H9 (cell line): ENCODE results near the gene AMOTL1. TPM values are rescaled to one million over a fixed set of nuclear protein-coding genes. Genes with fewer than 3 reads are reported as not detected.

Source experiments
- DNase-seq: peaks from one replicate; pipeline ENCODE4 v3.0.0-alpha.2; 2017
- H2AFZ ChIP-seq: one replicate; pipeline ENCODE4 v1.6.1; 2013; ENCODE audit warnings: mild to moderate bottlenecking, low read length, control low read depth, moderate library complexity
- H2AK5ac ChIP-seq: 2 replicates; pipeline ENCODE4 v1.6.1; 2013; ENCODE audit warnings: low read length, control low read depth, mixed read lengths; ENCODE audit not compliant: insufficient read length
- H2BK120ac ChIP-seq: one replicate; pipeline ENCODE4 v1.6.1; 2013; ENCODE audit warnings: low read depth, mild to moderate bottlenecking, low read length, control low read depth, inconsistent platforms; ENCODE audit not compliant: poor library complexity, severe bottlenecking
- H2BK12ac ChIP-seq: 2 replicates; pipeline ENCODE4 v1.6.1; 2013; ENCODE audit warnings: low read length, control low read depth, mixed read lengths, low read depth; ENCODE audit not compliant: insufficient read length
- H2BK15ac ChIP-seq: 2 replicates; pipeline ENCODE4 v1.6.1; 2013; ENCODE audit warnings: low read depth, low read length, control low read depth
- H2BK20ac ChIP-seq: one replicate; pipeline ENCODE4 v1.6.1; 2013; ENCODE audit warnings: low read depth, mild to moderate bottlenecking, low read length, control low read depth, inconsistent platforms; ENCODE audit not compliant: poor library complexity, severe bottlenecking
- H2BK5ac ChIP-seq: 2 replicates; pipeline ENCODE4 v1.6.1; 2013; ENCODE audit warnings: low read length, control low read depth, mixed read lengths; ENCODE audit not compliant: insufficient read length
- H3K14ac ChIP-seq: 2 replicates; pipeline ENCODE4 v1.6.1; 2013; ENCODE audit warnings: low read length, control low read depth; ENCODE audit not compliant: insufficient read depth
- H3K18ac ChIP-seq: 2 replicates; pipeline ENCODE4 v1.6.1; 2013; ENCODE audit warnings: low read depth, mild to moderate bottlenecking, mixed read lengths, low read length, control low read depth; ENCODE audit not compliant: insufficient read length
- H3K23ac ChIP-seq: 2 replicates; pipeline ENCODE4 v1.6.1; 2013; ENCODE audit warnings: low read length, control low read depth, mixed read lengths, low read depth; ENCODE audit not compliant: insufficient read length
- H3K23me2 ChIP-seq: 2 replicates; pipeline ENCODE4 v1.6.1; 2013; ENCODE audit warnings: low read depth, mild to moderate bottlenecking, mixed read lengths, low read length, control low read depth; ENCODE audit not compliant: insufficient read length, poor library complexity, severe bottlenecking
- H3K27ac ChIP-seq: 2 replicates; pipeline ENCODE4 v1.5.1; 2013; ENCODE audit warnings: low read length, control low read depth, mixed read lengths, low read depth; ENCODE audit not compliant: insufficient read length
- H3K27me3 ChIP-seq: 2 replicates; pipeline ENCODE4 v1.6.1; 2013; ENCODE audit warnings: low read length, control low read depth, inconsistent platforms; ENCODE audit not compliant: insufficient read depth
- H3K4ac ChIP-seq: 2 replicates; pipeline ENCODE4 v1.6.1; 2013; ENCODE audit warnings: low read depth, mild to moderate bottlenecking, control low read depth, inconsistent platforms, low read length, moderate library complexity
- H3K4me1 ChIP-seq: 2 replicates; pipeline ENCODE4 v1.6.1; 2013; ENCODE audit warnings: low read length, control low read depth, inconsistent platforms; ENCODE audit not compliant: insufficient read depth
- H3K4me2 ChIP-seq: 2 replicates; pipeline ENCODE4 v1.6.1; 2013; ENCODE audit warnings: low read length, control low read depth, mixed read lengths; ENCODE audit not compliant: insufficient read length, insufficient read depth
- H3K56ac ChIP-seq: 2 replicates; pipeline ENCODE4 v1.6.1; 2013; ENCODE audit warnings: low read depth, mild to moderate bottlenecking, mixed read lengths, low read length, control low read depth; ENCODE audit not compliant: insufficient read length
- H3K79me1 ChIP-seq: 2 replicates; pipeline ENCODE4 v1.6.1; 2013; ENCODE audit warnings: low read depth, mild to moderate bottlenecking, moderate library complexity, low read length, control low read depth, inconsistent platforms; ENCODE audit not compliant: insufficient read depth, poor library complexity, severe bottlenecking
- H3K79me2 ChIP-seq: 2 replicates; pipeline ENCODE4 v1.6.1; 2013; ENCODE audit warnings: low read length, control low read depth, inconsistent platforms; ENCODE audit not compliant: insufficient read depth
- H3K9ac ChIP-seq: 2 replicates; pipeline ENCODE4 v1.6.1; 2013; ENCODE audit warnings: low read length, control low read depth, mixed read lengths; ENCODE audit not compliant: insufficient read length; ENCODE audit errors: extremely low read depth
- H3K9me3 ChIP-seq: one replicate; pipeline ENCODE4 v1.6.1; 2013; ENCODE audit warnings: low read depth, low read length, inconsistent platforms; ENCODE audit not compliant: control insufficient read depth
- H3T11ph ChIP-seq: one replicate; pipeline ENCODE4 v1.6.1; 2013; ENCODE audit warnings: mild to moderate bottlenecking, low read length, control low read depth, inconsistent platforms
- H4K20me1 ChIP-seq: one replicate; pipeline ENCODE4 v1.6.1; 2013; ENCODE audit not compliant: control insufficient read depth, insufficient read length, insufficient read depth
- H4K5ac ChIP-seq: 2 replicates; pipeline ENCODE4 v1.6.1; 2013; ENCODE audit warnings: low read depth, mild to moderate bottlenecking, mixed read lengths, low read length, control low read depth; ENCODE audit not compliant: insufficient read length
- H4K8ac ChIP-seq: replicated peaks from 2 replicates; pipeline ENCODE4 v1.6.1; 2013; ENCODE audit warnings: low read length, control low read depth, mixed read lengths, low read depth; ENCODE audit not compliant: insufficient read length
- H4K91ac ChIP-seq: 2 replicates; pipeline ENCODE4 v1.6.1; 2013; ENCODE audit warnings: low read depth, mild to moderate bottlenecking, moderate library complexity, mixed read lengths, low read length, control low read depth; ENCODE audit not compliant: insufficient read length
- H3K27ac Mint-ChIP-seq, 3 experiments: 2 replicates in 2 of 3; 3 replicates in 1 of 3; pipeline ENCODE4 v1.8.0; 2020 to 2021; ENCODE audit warnings: mixed read lengths in 3 of 3, mild to moderate bottlenecking in 1 of 3, moderate library complexity in 1 of 3
- H3K27me3 Mint-ChIP-seq: 2 replicates; pipeline ENCODE4 v1.8.0; 2021; ENCODE audit warnings: low read depth, mild to moderate bottlenecking, moderate library complexity, mixed read lengths
- H3K36me3 Mint-ChIP-seq, 3 experiments: 2 replicates in 2 of 3; 3 replicates in 1 of 3; pipeline ENCODE4 v1.8.0; 2020 to 2021; ENCODE audit warnings: low read depth in 3 of 3, mixed read lengths in 3 of 3; ENCODE audit not compliant: insufficient read depth in 1 of 3
- H3K4me1 Mint-ChIP-seq, 2 experiments: 2 replicates each; pipeline ENCODE4 v1.8.0; 2020; ENCODE audit warnings: mixed read lengths in 2 of 2
- H3K4me3 Mint-ChIP-seq, 2 experiments: 2 replicates in 1 of 2; 3 replicates in 1 of 2; pipeline ENCODE4 v1.8.0; 2020 to 2021; ENCODE audit warnings: mild to moderate bottlenecking in 2 of 2, mixed read lengths in 2 of 2, moderate library complexity in 1 of 2
- H3K9me3 Mint-ChIP-seq, 2 experiments: 2 replicates in 1 of 2; 3 replicates in 1 of 2; pipeline ENCODE4 v1.8.0; 2020; ENCODE audit warnings: mild to moderate bottlenecking in 2 of 2, mixed read lengths in 2 of 2, moderate library complexity in 1 of 2
- CTCF ChIP-seq: fragments of 200-600 bp; sonication (generic); conservative IDR thresholded peaks from 3 replicates; pipeline ENCODE4 v1.8.0; 2021; ENCODE audit warnings: antibody characterized with exemption, mild to moderate bottlenecking
- WGBS: extraction: QIAGEN DNeasy Blood & Tissue Kit; methylation state at CpG from one replicate; pipeline ENCODE4 v1.1.7; 2013; ENCODE audit warnings: missing lambda C conversion rate, low lambda C conversion rate, mixed read lengths; ENCODE audit not compliant: insufficient read length; ENCODE audit errors: extremely low coverage; 5-methylcytosine and 5-hydroxymethylcytosine counted together
- total RNA-seq: library from RNA; stranded (reverse); gene quantifications from 2 replicates; pipeline ENCODE4 v1.2.1, GENCODE V29; 2021

The AMOTL1 gene
- total RNA-seq, 1 experiment from 2014 or later: 18.5 TPM

- H3K9me3 Mint-ChIP-seq: no peaks in the 10 kb centered on the region
- H3K4me1 Mint-ChIP-seq: peaks cover 4 to 8% of the 10 kb centered on the region in 2 experiments; a peak in 2 of 4 replicates
- Histone ChIP-seq H2BK20ac (no peak overlapping the region), H3T11ph (no peak overlapping the region), H3K9me3 (no peaks in the 10 kb centered on the region), H3K14ac (no peak overlapping the region), H4K5ac (no peak overlapping the region), H3K4ac (no peak overlapping the region), H3K4me2 (no peak overlapping the region), H3K79me2 (no peaks in the 10 kb centered on the region), H2BK12ac (no peak overlapping the region), H2AK5ac (no peak overlapping the region), H3K56ac (no peak overlapping the region), H3K27ac (no peak overlapping the region), H3K4me1 (no peaks in the 10 kb centered on the region), H2BK15ac (no peak overlapping the region), H3K23me2 (no peaks in the 10 kb centered on the region), H4K20me1 (no peaks in the 10 kb centered on the region), H3K27me3 (no peaks in the 10 kb centered on the region), H3K18ac (no peak overlapping the region), H3K23ac (no peak overlapping the region), H2BK5ac (no peak overlapping the region), H3K79me1 (no peaks in the 10 kb centered on the region), H3K9ac (no peak overlapping the region), H4K8ac (no peak overlapping the region), H4K91ac (no peak overlapping the region), H2BK120ac (no peak overlapping the region), H2AFZ (no peak overlapping the region)
- H3K36me3 Mint-ChIP-seq: peaks cover 46 to 57% (median 53%) of the 10 kb centered on the region in 3 experiments; a peak in 6 of 7 replicates
- H3K4me3 Mint-ChIP-seq: no peak overlapping the region
- peak overlapping the region in 1 of 3 experiments; percentile 5; a peak in 1 of 7 replicates for H3K27ac Mint-ChIP-seq
- H3K27me3 Mint-ChIP-seq: no peaks in the 10 kb centered on the region
- no peak for TF ChIP-seq CTCF
- no CpG with 5 or more reads among the region's 4 CpGs for WGBS
- DNase-seq: no peak
Observed at GRCh38 chr11:94858012-94858705, 90.0 kb downstream of the AMOTL1 start.
